Activated naive CD4-positive, alpha-beta T cell (primary cell): ENCODE measurements around the gene SNX21.
"Not testable (repeated sequence)": the region's sequence is repeated elsewhere in the genome, so short reads cannot be mapped to it uniquely, and the experiment has no call there.

ENCODE experiments used
- DNase-seq, 4 experiments: peaks; one replicate each; lab custom pipeline; 2025; lab: John Stamatoyannopoulos, UW

Gene SNX21

DNA sequence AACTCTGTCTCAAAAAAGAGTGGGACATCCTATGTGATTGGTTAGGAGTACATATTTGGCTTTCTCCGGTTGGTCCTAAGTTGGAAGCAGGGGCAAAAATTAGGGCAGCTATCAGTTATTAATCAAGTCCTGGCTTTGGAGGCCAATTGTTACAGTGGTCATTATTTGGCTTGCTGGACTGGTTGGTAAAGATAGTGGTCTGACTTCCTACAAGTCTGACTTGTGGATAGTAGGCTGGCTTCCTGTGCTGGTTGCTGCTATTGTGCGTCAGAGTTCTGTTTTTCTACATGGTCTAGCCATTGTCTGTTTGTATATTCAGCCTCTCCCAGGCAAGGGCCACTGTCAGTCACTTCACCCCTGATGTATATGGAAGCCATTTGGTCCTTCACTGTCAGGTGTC, 16.6 kb downstream of the SNX21 start:
- DNase-seq: no peak

- DNase-seq: no peak
Measured at GRCh38 chr20:45850926-45851325, 17.3 kb downstream of the SNX21 start.

GRCh38 chr20:45851501-45851900, 17.9 kb downstream of the SNX21 start:
- DNase-seq: no peak

GRCh38 chr20:45852326-45852725, 18.7 kb downstream of the SNX21 start:
- no peak for DNase-seq

DNA sequence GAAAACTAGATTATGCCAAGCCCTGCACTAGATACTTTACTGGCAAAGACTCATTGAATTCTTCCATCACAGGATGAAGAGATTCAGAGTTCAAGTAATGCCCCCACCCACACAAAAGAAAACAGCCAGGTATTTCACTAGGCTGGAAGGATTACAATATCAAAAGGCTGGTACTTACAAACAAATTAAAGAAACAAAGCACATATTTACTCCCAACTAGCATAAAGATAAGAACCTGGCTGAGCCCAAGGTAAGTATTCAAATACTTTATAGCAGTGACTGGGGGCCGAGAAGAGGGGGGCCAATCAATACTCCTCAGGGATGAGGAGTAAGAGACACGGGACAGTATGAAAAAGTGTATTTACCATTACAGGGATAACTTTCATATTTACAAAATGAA, 19.9 kb downstream of the SNX21 start:
- no peak for DNase-seq

DNA sequence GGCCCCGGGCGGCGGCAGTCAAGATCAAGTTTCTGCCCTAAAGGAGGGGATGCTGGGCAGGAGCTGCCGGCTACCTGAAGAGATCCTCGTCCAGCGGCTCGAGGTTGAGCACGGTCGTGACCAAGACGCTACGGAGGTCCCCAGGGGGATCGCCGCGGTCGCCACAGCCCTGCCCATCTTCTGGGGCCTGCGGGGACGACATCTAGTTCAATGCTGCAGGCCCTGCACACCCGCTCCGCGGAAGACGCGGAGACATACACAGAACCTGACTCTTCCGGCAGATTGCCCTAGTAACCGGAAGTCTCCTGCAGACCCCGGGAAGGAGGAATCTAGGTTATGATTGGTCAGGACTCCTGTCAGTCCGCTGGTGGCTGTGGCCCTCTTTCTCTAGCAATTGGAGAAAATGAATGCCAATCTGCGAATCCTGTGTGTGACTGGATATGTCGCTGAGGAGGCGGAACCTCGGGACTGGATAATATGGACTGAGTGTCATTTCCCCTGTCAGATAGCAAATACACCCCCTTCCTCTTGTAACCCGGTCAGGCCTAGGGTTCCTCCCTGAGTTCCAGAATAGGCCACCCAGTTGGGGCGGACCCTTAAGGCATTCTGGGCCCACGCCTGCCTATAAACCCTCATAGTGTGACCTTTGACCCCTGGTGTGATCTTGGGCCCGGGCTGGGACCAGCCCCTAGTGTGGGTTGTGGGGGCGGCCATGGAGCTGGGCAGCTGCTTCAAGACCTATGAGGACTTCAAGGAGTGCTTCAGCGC, 23.7 kb downstream of the SNX21 start, which contains the start of the genes ACOT8 and ZSWIM3:
ACOT8 (minus strand) TSS at position 279 of the 768 bp plus-strand sequence; CDS start at position 202, 77 bp downstream.
ZSWIM3 (plus strand) TSS at position 501 of the 768 bp plus-strand sequence; CDS start at position 713, 212 bp downstream.
- DNase-seq: peak; percentile 44 to 74 (median 66)

DNA sequence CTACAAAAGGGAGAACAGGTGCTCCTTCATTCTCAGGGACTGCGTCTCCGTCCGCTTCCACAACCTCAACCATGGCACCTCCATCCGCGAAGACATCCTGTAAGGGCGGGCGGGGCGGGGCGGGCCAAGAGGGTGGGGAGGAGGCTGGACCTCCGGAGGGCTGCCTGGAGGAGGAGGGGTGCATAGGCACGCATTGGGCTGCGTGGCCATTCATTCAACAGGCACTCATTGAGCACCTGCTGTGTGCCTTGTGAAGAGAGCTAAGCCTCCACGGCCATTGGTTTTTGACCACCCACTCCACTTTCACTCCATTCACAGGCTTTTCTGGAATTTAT, 24.2 kb downstream of the SNX21 start:
- peak in 2 of 4 experiments; percentile 32 to 46 for DNase-seq

DNA sequence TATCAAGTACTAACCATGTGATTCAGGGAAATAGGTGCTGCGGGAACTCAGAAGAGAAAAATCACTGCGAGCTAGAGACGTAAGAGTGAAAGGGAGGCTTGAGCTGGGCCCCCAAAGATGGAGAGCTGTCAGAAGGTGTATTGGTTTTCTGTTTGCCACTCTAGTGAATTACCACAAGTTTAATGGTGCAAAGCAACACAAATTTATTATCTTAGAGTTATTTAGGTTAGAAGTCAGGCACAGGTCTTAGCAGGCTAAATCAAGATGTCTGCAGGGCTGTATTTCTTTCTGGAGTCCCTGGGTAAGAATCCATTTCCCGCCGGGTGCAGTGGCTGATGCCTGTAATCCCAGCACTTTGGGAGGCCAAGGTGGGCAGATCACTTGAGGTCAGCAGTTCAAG, 26.3 kb downstream of the SNX21 start:
- DNase-seq: no peak

- DNase-seq: no peak
Measured at GRCh38 chr20:45860560-45861220, 27.1 kb downstream of the SNX21 start.

GRCh38 chr20:45861221-45862075, 27.8 kb downstream of the SNX21 start:
- DNase-seq: no peak

- DNase-seq: no peak
Measured at GRCh38 chr20:45863543-45864470, 30.2 kb downstream of the SNX21 start.

DNA sequence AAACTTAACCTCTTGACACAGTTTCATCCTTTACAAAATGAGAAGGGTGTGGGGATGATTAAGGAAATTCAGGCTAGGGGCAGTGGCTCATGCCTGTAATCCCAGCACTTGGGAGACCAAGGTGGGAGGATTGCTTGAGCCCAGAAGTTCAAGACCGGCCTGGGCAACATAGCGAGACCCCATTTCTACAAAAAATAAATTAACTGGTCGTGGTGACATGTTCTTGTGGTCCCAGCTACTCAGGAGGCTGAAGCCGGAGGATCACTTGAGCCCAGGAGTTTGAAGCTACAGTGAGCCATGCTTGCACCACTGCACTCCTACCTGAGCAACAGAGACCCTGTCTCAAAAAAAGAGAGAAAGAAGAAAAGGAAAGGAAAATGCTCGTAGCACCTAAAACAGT, 32.9 kb downstream of the SNX21 start:
- DNase-seq: no peak

GRCh38 chr20:45867136-45867818, 33.7 kb downstream of the SNX21 start:
- DNase-seq: no peak

DNA sequence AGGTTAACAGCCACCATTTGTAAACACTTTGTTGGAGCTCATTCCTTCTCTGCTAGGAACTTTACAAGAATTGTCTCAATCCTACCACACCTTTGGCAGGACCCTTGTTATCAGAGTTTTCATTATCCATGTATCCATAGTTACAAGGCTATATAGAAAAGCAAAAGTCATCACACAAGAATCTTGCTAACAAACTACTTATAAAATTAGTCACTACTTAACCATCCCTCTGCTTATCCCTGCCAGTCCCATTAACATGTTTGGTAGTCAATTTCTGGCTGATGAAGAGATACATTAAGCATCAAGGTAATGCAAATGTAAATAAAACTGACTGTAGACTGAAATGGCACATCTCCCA, 34.2 kb downstream of the SNX21 start:
- DNase-seq: no peak

DNA sequence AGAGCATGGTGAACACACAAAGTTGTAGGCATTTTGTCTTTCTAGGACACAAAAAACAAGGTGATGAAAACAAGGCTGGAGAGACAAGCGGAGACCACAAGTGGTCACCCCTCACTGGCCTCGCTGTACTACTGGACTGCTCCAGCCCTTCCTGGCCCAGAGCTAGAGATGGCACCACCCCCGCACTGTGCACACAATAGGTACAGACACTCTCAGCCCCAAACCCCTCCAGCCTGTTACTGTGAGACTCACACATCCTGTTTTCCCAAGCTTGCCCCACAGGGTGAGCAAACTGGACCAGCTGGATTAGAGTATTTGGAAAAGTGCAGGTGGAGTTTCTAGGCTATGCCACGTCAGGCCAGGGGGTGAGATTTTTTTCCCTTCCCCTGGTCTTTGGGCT, 39.0 kb downstream of the SNX21 start:
- no peak for DNase-seq

- DNase-seq: no peak
Measured at GRCh38 chr20:45873409-45874103, 40.0 kb downstream of the SNX21 start.

DNA sequence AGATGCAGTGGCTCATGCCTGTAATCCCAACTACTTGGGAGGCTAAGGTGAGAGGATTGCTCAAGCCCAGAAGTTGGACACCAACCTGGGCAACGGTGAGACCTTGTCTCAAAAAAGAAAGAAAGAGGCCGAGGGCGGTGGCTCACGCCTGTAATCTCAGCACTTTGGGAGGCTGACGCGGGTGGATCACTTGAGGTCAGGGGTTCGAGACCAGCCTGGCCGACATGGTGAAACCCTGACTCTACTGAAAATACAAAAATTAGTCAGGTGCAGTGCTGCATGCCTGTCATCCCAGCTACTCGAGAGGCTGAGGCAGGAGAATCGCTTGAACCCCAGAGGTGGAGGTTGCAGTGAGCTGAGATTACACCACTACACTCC, 40.5 kb downstream of the SNX21 start:
- not testable (repeated sequence) for DNase-seq

DNA sequence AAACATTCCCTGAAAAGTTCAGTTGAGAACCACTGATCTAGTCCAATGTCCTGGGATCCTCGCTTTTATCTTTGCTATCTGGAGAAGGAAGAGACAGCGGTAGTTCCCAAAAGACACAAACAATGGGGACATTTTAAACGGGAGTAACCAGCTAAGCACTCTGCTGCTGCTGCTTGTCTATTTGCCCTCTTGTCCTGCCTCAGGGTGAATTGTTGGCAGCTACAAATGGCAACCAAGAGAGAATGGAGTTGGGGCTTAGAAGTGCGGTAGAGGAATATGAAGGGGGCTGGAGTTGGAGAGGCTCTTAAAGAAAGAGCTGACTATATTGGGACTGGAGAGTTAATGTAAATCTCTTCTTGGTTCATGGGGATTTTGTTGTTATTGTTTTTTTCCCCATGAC, 41.0 kb downstream of the SNX21 start:
- DNase-seq: no peak

GRCh38 chr20:45878076-45878761, 44.6 kb downstream of the SNX21 start:
- DNase-seq: no peak
